K562 (cell line): Measurements from ENCODE around the gene THAP5. TPM values are rescaled to one million over a fixed set of nuclear protein-coding genes. Genes with fewer than 3 reads are reported as not detected.

Source experiments
- ARNT ChIP-seq, 2 experiments: fragments of 450-650 bp; IDR thresholded peaks; 2 replicates each; pipeline ENCODE4 v1.6.1; 2016; ENCODE audit warnings: mild to moderate bottlenecking in 1 of 2
- CBX5 ChIP-seq: IDR thresholded peaks from 2 replicates; pipeline ENCODE4 v1.6.1; 2014; ENCODE audit warnings: low read depth, borderline replicate concordance
- FOXK2 ChIP-seq, 2 experiments: fragments of 450-650 bp; IDR thresholded peaks in 1 of 2; conservative IDR thresholded peaks in 1 of 2; 2 replicates each; pipeline ENCODE4 v1.6.1; 2016; ENCODE audit warnings: low read depth in 2 of 2, mild to moderate bottlenecking in 1 of 2
- GABPA ChIP-seq: fragments of 200-800 bp; sonication (Bioruptor generic); conservative IDR thresholded peaks from 2 replicates; pipeline ENCODE4 v1.6.1; 2016; ENCODE audit warnings: low read depth, missing genetic modification characterization, missing compliant biosample characterization
- HDAC8 ChIP-seq: fragments of 450-650 bp; IDR thresholded peaks from 2 replicates; pipeline ENCODE4 v1.6.1; 2016; ENCODE audit warnings: mild to moderate bottlenecking, missing genetic modification characterization, moderate library complexity, missing compliant biosample characterization
- HNRNPL ChIP-seq: fragments of 200-400 bp; formaldehyde crosslinking; IDR thresholded peaks from 2 replicates; pipeline ENCODE4 v1.6.1; 2017; ENCODE audit warnings: low read depth, mild to moderate bottlenecking, low read length
- SMAD3 ChIP-seq: fragments of 450-650 bp; formaldehyde crosslinking; conservative IDR thresholded peaks from 2 replicates; pipeline ENCODE4 v1.4.0; 2020; ENCODE audit warnings: mild to moderate bottlenecking
- TAL1 ChIP-seq: fragments of 450-650 bp; IDR thresholded peaks from 2 replicates; pipeline ENCODE4 v1.6.1; 2016; ENCODE audit warnings: mild to moderate bottlenecking
- TARDBP ChIP-seq: fragments of 450-650 bp; IDR thresholded peaks from 2 replicates; pipeline ENCODE4 v1.6.1; 2016
- ZNF12 ChIP-seq: sonication (generic); formaldehyde crosslinking; IDR thresholded peaks from 2 replicates; pipeline ENCODE4 v1.4.0; 2020; ENCODE audit warnings: mild to moderate bottlenecking, missing genetic modification reagents
- ZNF212 ChIP-seq: fragments of 450-650 bp; formaldehyde crosslinking; IDR thresholded peaks from 2 replicates; pipeline ENCODE4 v1.4.0; 2020; ENCODE audit warnings: mild to moderate bottlenecking
- ZNF232 ChIP-seq: sonication (generic); formaldehyde crosslinking; IDR thresholded peaks from 2 replicates; pipeline ENCODE4 v1.8.0; 2022; ENCODE audit warnings: mild to moderate bottlenecking, missing genetic modification reagents
- ZNF644 ChIP-seq: fragments of 200-800 bp; sonication (Bioruptor generic); IDR thresholded peaks from 2 replicates; pipeline ENCODE4 v1.6.1; 2016; ENCODE audit warnings: low read depth, missing genetic modification characterization, missing compliant biosample characterization
- ZNF668 ChIP-seq: fragments of 250-450 bp; sonication (Bioruptor Pico); IDR thresholded peaks from 2 replicates; pipeline ENCODE4 v1.8.0; 2022; ENCODE audit warnings: mild to moderate bottlenecking, inconsistent platforms
- polyA plus RNA-seq, 8 experiments: library from polyadenylated mRNA; depleted of rRNA in 4 of 8; stranded (reverse) in 5 of 8; unstranded in 3 of 8; fragments of >200 nt; fragmentation: Nextera tagmentation in 2 of 8; fragmentation: Illumina TruSeq in 1 of 8; extraction: Ambion mirVana in 2 of 8; extraction: Trizol in 1 of 8; gene quantifications; 2 replicates each; pipeline versions ENCODE4 v1.2.1 to v1.2.3, GENCODE V29; 2011 to 2014; ENCODE audit warnings: inconsistent platforms in 1 of 8, missing spikeins in 1 of 8
- total RNA-seq, 7 experiments: library from RNA; depleted of rRNA in 6 of 7; stranded (reverse); fragments of >200 nt in 6 of 7; fragmentation: Illumina TruSeq in 2 of 7; extraction: Trizol in 2 of 7; gene quantifications; 2 replicates each; pipeline versions ENCODE4 v1.2.1 to v1.2.3, GENCODE V29; 2011 to 2021; ENCODE audit warnings: low replicate concordance in 1 of 7
- TF ChIP-seq, protein P1 (sequence below): fragments of 450-650 bp; formaldehyde crosslinking; IDR thresholded peaks from 2 replicates; pipeline ENCODE4 v1.4.0; 2020; ENCODE audit warnings: mild to moderate bottlenecking, moderate library complexity
- TF ChIP-seq, protein P2 (sequence below): fragments of 250-450 bp; sonication (Bioruptor Pico); IDR thresholded peaks from 2 replicates; pipeline ENCODE4 v1.8.0; 2022; ENCODE audit warnings: moderate library complexity, mild to moderate bottlenecking, inconsistent platforms
- TF ChIP-seq, protein P3 (sequence below): fragments of 250-450 bp; sonication (Bioruptor Pico); IDR thresholded peaks from 2 replicates; pipeline ENCODE4 v1.4.0; 2020; ENCODE audit warnings: mild to moderate bottlenecking, moderate library complexity, borderline replicate concordance
- TF ChIP-seq, protein P4 (sequence below), 2 experiments: fragments of 150-350 bp in 1 of 2; IDR thresholded peaks; 2 replicates each; pipeline ENCODE4 v1.6.1; 2012 to 2016; ENCODE audit warnings: low read depth in 2 of 2, low read length in 2 of 2, mild to moderate bottlenecking in 1 of 2, moderate library complexity in 1 of 2
- TF ChIP-seq, protein P5 (sequence below): fragments of 450-650 bp; IDR thresholded peaks from 2 replicates; pipeline ENCODE4 v1.6.1; 2016

Gene THAP5
- total and polyA plus RNA-seq, 9 of the 15 experiments (the other 6 are each of a cell fraction or from before 2014, with no cell fraction given) = 16.5 to 58.1 (median 28.2) TPM

DNA sequence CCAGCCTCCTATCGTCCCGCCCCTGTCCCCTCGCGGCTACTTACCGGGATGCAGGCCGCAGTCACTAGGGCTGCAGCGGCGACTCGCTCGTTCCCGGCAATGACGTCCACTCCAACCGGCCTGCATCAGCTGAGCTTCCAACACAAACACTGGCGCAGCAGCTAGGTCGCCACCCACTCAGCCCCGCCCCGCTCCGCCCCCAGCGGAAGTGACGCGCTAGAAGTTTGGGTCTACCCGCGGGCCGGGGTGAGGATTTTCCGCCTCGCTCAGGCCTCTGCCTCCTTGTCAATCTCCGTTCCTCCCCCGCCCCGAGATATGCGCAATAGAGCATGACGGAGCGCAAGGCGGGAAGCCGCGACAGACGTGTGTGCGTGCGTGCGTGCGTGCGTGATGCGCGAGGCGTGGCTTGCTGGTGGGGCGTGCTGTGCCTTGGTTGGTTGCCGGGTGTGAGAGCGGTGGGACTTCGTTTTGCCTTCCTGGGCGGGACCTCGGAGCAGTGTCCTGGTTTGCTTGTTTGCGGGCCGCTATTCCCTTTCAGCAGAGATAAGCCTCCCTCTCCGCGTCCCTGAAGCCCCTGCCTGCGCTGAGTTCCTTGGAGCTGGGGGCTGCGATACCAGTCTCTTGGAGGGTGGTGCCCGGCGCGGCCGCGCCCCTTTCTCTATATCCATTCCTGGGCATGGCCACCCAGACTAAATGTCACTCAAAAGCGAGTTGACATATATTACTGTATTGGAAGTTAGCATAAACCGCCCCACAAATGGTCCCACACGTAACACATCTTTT is 43.3 kb downstream of the THAP5 start, which contains the start of gene PNPLA8 (continued):
- TF ChIP-seq, protein P1, sequence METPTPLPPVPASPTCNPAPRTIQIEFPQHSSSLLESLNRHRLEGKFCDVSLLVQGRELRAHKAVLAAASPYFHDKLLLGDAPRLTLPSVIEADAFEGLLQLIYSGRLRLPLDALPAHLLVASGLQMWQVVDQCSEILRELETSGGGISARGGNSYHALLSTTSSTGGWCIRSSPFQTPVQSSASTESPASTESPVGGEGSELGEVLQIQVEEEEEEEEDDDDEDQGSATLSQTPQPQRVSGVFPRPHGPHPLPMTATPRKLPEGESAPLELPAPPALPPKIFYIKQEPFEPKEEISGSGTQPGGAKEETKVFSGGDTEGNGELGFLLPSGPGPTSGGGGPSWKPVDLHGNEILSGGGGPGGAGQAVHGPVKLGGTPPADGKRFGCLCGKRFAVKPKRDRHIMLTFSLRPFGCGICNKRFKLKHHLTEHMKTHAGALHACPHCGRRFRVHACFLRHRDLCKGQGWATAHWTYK (CRISPR knock-in tag) = peak; percentile 52; the same call in 1 of the 2 replicates
- TF ChIP-seq ZNF12 = no peak
- TF ChIP-seq ARNT (IDR thresholded peaks at IDR 0.05) = peak in 1 of 2 experiments; percentile 61; a peak in 1 of 4 replicates
- TF ChIP-seq FOXK2 (conservative IDR thresholded peaks at IDR 0.05 in 1 of 2, IDR thresholded peaks at IDR 0.05 in 1 of 2; ENCODE audit: low read depth in 2 of 2) = peak; percentile 90 to 95
- TF ChIP-seq TARDBP = peak; percentile 48
- peak; percentile 83; the same call in 1 of the 2 replicates for TF ChIP-seq ZNF212
- no peak for TF ChIP-seq ZNF644 (tag)
- TF ChIP-seq CBX5 = peak; percentile 11; the same call in 1 of the 2 replicates
- no peak for TF ChIP-seq HNRNPL
- TF ChIP-seq, protein P2, sequence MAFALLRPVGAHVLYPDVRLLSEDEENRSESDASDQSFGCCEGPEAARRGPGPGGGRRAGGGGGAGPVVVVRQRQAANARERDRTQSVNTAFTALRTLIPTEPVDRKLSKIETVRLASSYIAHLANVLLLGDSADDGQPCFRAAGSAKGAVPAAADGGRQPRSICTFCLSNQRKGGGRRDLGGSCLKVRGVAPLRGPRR (CRISPR knock-in tag) = no peak
- no peak; the same call in 1 of the 2 replicates for TF ChIP-seq ZNF232
- TF ChIP-seq, protein P3, sequence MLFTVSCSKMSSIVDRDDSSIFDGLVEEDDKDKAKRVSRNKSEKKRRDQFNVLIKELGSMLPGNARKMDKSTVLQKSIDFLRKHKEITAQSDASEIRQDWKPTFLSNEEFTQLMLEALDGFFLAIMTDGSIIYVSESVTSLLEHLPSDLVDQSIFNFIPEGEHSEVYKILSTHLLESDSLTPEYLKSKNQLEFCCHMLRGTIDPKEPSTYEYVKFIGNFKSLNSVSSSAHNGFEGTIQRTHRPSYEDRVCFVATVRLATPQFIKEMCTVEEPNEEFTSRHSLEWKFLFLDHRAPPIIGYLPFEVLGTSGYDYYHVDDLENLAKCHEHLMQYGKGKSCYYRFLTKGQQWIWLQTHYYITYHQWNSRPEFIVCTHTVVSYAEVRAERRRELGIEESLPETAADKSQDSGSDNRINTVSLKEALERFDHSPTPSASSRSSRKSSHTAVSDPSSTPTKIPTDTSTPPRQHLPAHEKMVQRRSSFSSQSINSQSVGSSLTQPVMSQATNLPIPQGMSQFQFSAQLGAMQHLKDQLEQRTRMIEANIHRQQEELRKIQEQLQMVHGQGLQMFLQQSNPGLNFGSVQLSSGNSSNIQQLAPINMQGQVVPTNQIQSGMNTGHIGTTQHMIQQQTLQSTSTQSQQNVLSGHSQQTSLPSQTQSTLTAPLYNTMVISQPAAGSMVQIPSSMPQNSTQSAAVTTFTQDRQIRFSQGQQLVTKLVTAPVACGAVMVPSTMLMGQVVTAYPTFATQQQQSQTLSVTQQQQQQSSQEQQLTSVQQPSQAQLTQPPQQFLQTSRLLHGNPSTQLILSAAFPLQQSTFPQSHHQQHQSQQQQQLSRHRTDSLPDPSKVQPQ (CRISPR knock-in tag) = no peak; the same call in 1 of the 2 replicates
- TF ChIP-seq SMAD3 (CRISPR knock-in tag) = 0 out of 2 replicates have a peak, but pooled peaks have one; percentile 49
- TF ChIP-seq ZNF668 (CRISPR knock-in tag) = peak; percentile 78; the same call in 1 of the 2 replicates
- TF ChIP-seq, protein P4, sequence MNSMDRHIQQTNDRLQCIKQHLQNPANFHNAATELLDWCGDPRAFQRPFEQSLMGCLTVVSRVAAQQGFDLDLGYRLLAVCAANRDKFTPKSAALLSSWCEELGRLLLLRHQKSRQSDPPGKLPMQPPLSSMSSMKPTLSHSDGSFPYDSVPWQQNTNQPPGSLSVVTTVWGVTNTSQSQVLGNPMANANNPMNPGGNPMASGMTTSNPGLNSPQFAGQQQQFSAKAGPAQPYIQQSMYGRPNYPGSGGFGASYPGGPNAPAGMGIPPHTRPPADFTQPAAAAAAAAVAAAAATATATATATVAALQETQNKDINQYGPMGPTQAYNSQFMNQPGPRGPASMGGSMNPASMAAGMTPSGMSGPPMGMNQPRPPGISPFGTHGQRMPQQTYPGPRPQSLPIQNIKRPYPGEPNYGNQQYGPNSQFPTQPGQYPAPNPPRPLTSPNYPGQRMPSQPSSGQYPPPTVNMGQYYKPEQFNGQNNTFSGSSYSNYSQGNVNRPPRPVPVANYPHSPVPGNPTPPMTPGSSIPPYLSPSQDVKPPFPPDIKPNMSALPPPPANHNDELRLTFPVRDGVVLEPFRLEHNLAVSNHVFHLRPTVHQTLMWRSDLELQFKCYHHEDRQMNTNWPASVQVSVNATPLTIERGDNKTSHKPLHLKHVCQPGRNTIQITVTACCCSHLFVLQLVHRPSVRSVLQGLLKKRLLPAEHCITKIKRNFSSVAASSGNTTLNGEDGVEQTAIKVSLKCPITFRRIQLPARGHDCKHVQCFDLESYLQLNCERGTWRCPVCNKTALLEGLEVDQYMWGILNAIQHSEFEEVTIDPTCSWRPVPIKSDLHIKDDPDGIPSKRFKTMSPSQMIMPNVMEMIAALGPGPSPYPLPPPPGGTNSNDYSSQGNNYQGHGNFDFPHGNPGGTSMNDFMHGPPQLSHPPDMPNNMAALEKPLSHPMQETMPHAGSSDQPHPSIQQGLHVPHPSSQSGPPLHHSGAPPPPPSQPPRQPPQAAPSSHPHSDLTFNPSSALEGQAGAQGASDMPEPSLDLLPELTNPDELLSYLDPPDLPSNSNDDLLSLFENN (IDR thresholded peaks at IDR 0.05; ENCODE audit: low read depth in 2 of 2, low read length in 2 of 2) = no peak
- TF ChIP-seq GABPA = peak; percentile 96
- TF ChIP-seq HDAC8 (tag) = 0 out of 2 replicates have a peak, but pooled peaks have one; percentile 13
- TF ChIP-seq, protein P5, sequence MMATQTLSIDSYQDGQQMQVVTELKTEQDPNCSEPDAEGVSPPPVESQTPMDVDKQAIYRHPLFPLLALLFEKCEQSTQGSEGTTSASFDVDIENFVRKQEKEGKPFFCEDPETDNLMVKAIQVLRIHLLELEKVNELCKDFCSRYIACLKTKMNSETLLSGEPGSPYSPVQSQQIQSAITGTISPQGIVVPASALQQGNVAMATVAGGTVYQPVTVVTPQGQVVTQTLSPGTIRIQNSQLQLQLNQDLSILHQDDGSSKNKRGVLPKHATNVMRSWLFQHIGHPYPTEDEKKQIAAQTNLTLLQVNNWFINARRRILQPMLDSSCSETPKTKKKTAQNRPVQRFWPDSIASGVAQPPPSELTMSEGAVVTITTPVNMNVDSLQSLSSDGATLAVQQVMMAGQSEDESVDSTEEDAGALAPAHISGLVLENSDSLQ = peak; percentile 99
- no peak for TF ChIP-seq TAL1
